GM12891 (cell line): ENCODE results near the gene ZNF783.

Experiments used
- POLR2A ChIP-seq: IDR thresholded peaks from 2 replicates; pipeline ENCODE4 v1.6.1; 2011; ENCODE audit warnings: low read depth, low read length, control low read depth
- POLR2AphosphoS5 ChIP-seq: IDR thresholded peaks from 2 replicates; pipeline ENCODE4 v1.6.1; 2011; ENCODE audit warnings: low read depth, low read length, control low read depth
- SPI1 ChIP-seq: IDR thresholded peaks from 2 replicates; pipeline ENCODE4 v1.6.1; 2011; ENCODE audit warnings: low read depth, low read length, control low read depth
- TAF1 ChIP-seq: IDR thresholded peaks from 2 replicates; pipeline ENCODE4 v1.6.1; 2011; ENCODE audit warnings: low read depth, low read length, control low read depth

GRCh38 chr7:149281508-149282330 lies 19.7 kb downstream of the ZNF783 start:
- no peak for TF ChIP-seq POLR2AphosphoS5
- no peak for TF ChIP-seq POLR2A
- no peak for TF ChIP-seq SPI1
- no peak for TF ChIP-seq TAF1
